HL-60/S4 treated with retinoic acid at 250 ng/mL for 4 days and 3 days (cell line): Measurements from ENCODE around the gene RAMP1.

Experiments
- in situ Hi-C: fragments of 300-500 bp; cut with MboI; formaldehyde crosslinking; loops from 2 replicates; pipeline ENCODE4 v1.7.0; 2022; ENCODE audit warnings: low sequenced_read_pairs

Gene RAMP1

GRCh38 chr2:237912271-237913192 lies 53.1 kb downstream of the RAMP1 start:
- in situ Hi-C loops: no loop called here

- in situ Hi-C loops: no loop called here
These were observed 53.9 kb downstream of the RAMP1 start for GRCh38 chr2:237913193-237913917.

GRCh38 chr2:237915576-237915975 lies 56.2 kb downstream of the RAMP1 start:
- in situ Hi-C loops: no loop called here

GRCh38 chr2:237916296-237916695 lies 56.9 kb downstream of the RAMP1 start:
- in situ Hi-C loops: no loop called here

- in situ Hi-C loops: no loop called here
These were observed 58.4 kb downstream of the RAMP1 start for GRCh38 chr2:237917696-237918374.

- in situ Hi-C loops: no loop called here
These were observed 60.2 kb downstream of the RAMP1 start for GRCh38 chr2:237919593-237919992.

- in situ Hi-C loops: no loop called here
These were observed 61.2 kb downstream of the RAMP1 start for GRCh38 chr2:237920673-237921072.

GRCh38 chr2:237921967-237922492 lies 62.6 kb downstream of the RAMP1 start:
- in situ Hi-C loops: no loop called here

- in situ Hi-C loops: no loop called here
These were observed 63.4 kb downstream of the RAMP1 start for GRCh38 chr2:237922641-237923361.

- in situ Hi-C loops: no loop called here
These were observed 64.2 kb downstream of the RAMP1 start for GRCh38 chr2:237923481-237924163.

- in situ Hi-C loops: no loop called here
These were observed 64.7 kb downstream of the RAMP1 start for GRCh38 chr2:237924164-237924534.

- in situ Hi-C loops: no loop called here
These were observed 67.7 kb downstream of the RAMP1 start for GRCh38 chr2:237927135-237927534.

GRCh38 chr2:237927986-237928385 lies 68.6 kb downstream of the RAMP1 start:
- in situ Hi-C loops: no loop called here

GRCh38 chr2:237929979-237930378 lies 70.6 kb downstream of the RAMP1 start:
- in situ Hi-C loops: no loop called here

GRCh38 chr2:237931205-237931721 lies 71.8 kb downstream of the RAMP1 start:
- in situ Hi-C loops: no loop called here

GRCh38 chr2:237932731-237933131 lies 73.3 kb downstream of the RAMP1 start:
- in situ Hi-C loops: no loop called here

GRCh38 chr2:237934186-237934585 lies 74.8 kb downstream of the RAMP1 start:
- in situ Hi-C loops: no loop called here

GRCh38 chr2:237935740-237936452 lies 76.5 kb downstream of the RAMP1 start:
- in situ Hi-C loops: no loop called here

GRCh38 chr2:237939251-237939650 lies 79.8 kb downstream of the RAMP1 start:
- in situ Hi-C loops: no loop called here
